GM23338 (cell line): ENCODE results near the gene GRIK2. TPM values are rescaled to one million over a fixed set of nuclear protein-coding genes. Genes with fewer than 3 reads are reported as not detected.

Experiments
- ATAC-seq: fragments of 200-7000 bp; cut with Tn5 transposase; 3 replicates; pipeline ENCODE4 v1.9.1; 2020
- DNase-seq: peaks from one replicate; pipeline ENCODE4 v3.0.0-alpha.2; 2015; ENCODE audit warnings: low spot score
- H2AFZ ChIP-seq: fragments of 200-600 bp; sonication (generic); 2 replicates; pipeline ENCODE4 v1.8.0; 2016; ENCODE audit warnings: antibody characterized with exemption, mild to moderate bottlenecking, moderate library complexity
- H3F3A ChIP-seq: fragments of 200-600 bp; sonication (generic); replicated peaks from 2 replicates; pipeline ENCODE4 v1.8.0; 2017; ENCODE audit warnings: antibody characterized with exemption, mixed run types, low read depth
- H3K27ac ChIP-seq: fragments of 200-600 bp; sonication (generic); 2 replicates; pipeline ENCODE4 v1.6.1; 2016; ENCODE audit warnings: low read depth
- H3K27me3 ChIP-seq: fragments of 200-600 bp; sonication (generic); 2 replicates; pipeline ENCODE4 v1.8.0; 2016; ENCODE audit warnings: mild to moderate bottlenecking, mixed run types, moderate library complexity; ENCODE audit not compliant: insufficient read depth
- H3K36me3 ChIP-seq: fragments of 200-600 bp; sonication (generic); 2 replicates; pipeline ENCODE4 v1.8.0; 2016; ENCODE audit warnings: mild to moderate bottlenecking; ENCODE audit not compliant: insufficient read depth
- H3K4me1 ChIP-seq: fragments of 200-600 bp; sonication (generic); 2 replicates; pipeline ENCODE4 v1.8.0; 2016; ENCODE audit warnings: mild to moderate bottlenecking, moderate library complexity; ENCODE audit not compliant: insufficient read depth
- H3K4me2 ChIP-seq: fragments of 200-600 bp; sonication (generic); 2 replicates; pipeline ENCODE4 v1.7.1; 2017; ENCODE audit warnings: mixed run types
- H3K4me3 ChIP-seq: fragments of 200-600 bp; sonication (generic); 2 replicates; pipeline ENCODE4 v1.6.1; 2016; ENCODE audit warnings: mixed run types
- H3K79me2 ChIP-seq: fragments of 200-600 bp; sonication (generic); replicated peaks from 2 replicates; pipeline ENCODE4 v1.8.0; 2017; ENCODE audit warnings: mild to moderate bottlenecking; ENCODE audit not compliant: insufficient read depth
- H3K9me2 ChIP-seq: fragments of 200-600 bp; sonication (generic); 2 replicates; pipeline ENCODE4 v1.8.0; 2017; ENCODE audit not compliant: insufficient read depth
- H4K20me1 ChIP-seq: fragments of 200-600 bp; sonication (generic); replicated peaks from 2 replicates; pipeline ENCODE4 v1.8.0; 2017; ENCODE audit warnings: mild to moderate bottlenecking; ENCODE audit not compliant: insufficient read depth
- H3K27ac Mint-ChIP-seq: 2 replicates; pipeline ENCODE4 v1.8.0; 2020; ENCODE audit warnings: inconsistent platforms, mild to moderate bottlenecking, moderate library complexity, mixed read lengths
- H3K27me3 Mint-ChIP-seq: 3 replicates; pipeline ENCODE4 v1.8.0; 2022; ENCODE audit warnings: low read depth, mild to moderate bottlenecking, moderate library complexity, mixed read lengths, inconsistent platforms; ENCODE audit not compliant: insufficient read depth, poor library complexity
- H3K36me3 Mint-ChIP-seq: 3 replicates; pipeline ENCODE4 v1.8.0; 2021; ENCODE audit warnings: low read depth, mild to moderate bottlenecking, inconsistent platforms, moderate library complexity, mixed read lengths
- H3K4me1 Mint-ChIP-seq: 3 replicates; pipeline ENCODE4 v1.8.0; 2020; ENCODE audit warnings: mild to moderate bottlenecking, inconsistent platforms, mixed read lengths
- H3K4me3 Mint-ChIP-seq: 3 replicates; pipeline ENCODE4 v1.8.0; 2021; ENCODE audit warnings: moderate library complexity, mild to moderate bottlenecking, inconsistent platforms, mixed read lengths
- H3K9me3 Mint-ChIP-seq: 3 replicates; pipeline ENCODE4 v1.8.0; 2020; ENCODE audit warnings: moderate library complexity, mild to moderate bottlenecking, inconsistent platforms, mixed read lengths
- CTCF ChIP-seq, 2 experiments: fragments of 200-600 bp in 1 of 2; sonication (generic) in 1 of 2; conservative IDR thresholded peaks; 2 replicates each; pipeline versions ENCODE4 v1.5.1 to v1.6.1; 2016 to 2017; ENCODE audit warnings: antibody characterized with exemption in 2 of 2, low read depth in 2 of 2, mild to moderate bottlenecking in 2 of 2, moderate library complexity in 1 of 2
- ETS1 ChIP-seq: IDR thresholded peaks from 2 replicates; pipeline ENCODE4 v1.6.1; 2016; ENCODE audit warnings: antibody characterized with exemption
- EZH2 ChIP-seq: fragments of 200-600 bp; sonication (generic); IDR thresholded peaks from one replicate; pipeline ENCODE4 v1.8.0; 2017; ENCODE audit warnings: antibody characterized with exemption, mild to moderate bottlenecking, low read depth; ENCODE audit not compliant: unreplicated experiment
- POLR2AphosphoS5 ChIP-seq: IDR thresholded peaks from 2 replicates; pipeline ENCODE4 v1.6.1; 2016; ENCODE audit warnings: antibody characterized with exemption, low read depth
- STAT1 ChIP-seq: IDR thresholded peaks from one replicate; pipeline ENCODE4 v1.6.1; 2016; ENCODE audit warnings: antibody characterized with exemption; ENCODE audit not compliant: unreplicated experiment
- ZNF114 ChIP-seq: fragments of 250-450 bp; sonication (Bioruptor Pico); IDR thresholded peaks from 2 replicates; pipeline ENCODE4 v1.5.0; 2020; ENCODE audit warnings: mild to moderate bottlenecking, moderate library complexity
- ZNF331 ChIP-seq: fragments of 250-450 bp; sonication (Bioruptor Pico); IDR thresholded peaks from 2 replicates; pipeline ENCODE4 v1.5.0; 2020; ENCODE audit warnings: low read depth, mild to moderate bottlenecking, moderate library complexity
- polyA plus RNA-seq: library from polyadenylated mRNA; unstranded; fragments of >200 nt; fragmentation: Nextera tagmentation; extraction: Ambion mirVana; gene quantifications from 2 replicates; pipeline ENCODE4 v1.2.1, GENCODE V29; 2016
- total RNA-seq: library from RNA; depleted of rRNA; stranded (reverse); fragments of >200 nt; shearing (Covaris generic); gene quantifications from 2 replicates; pipeline ENCODE4 v1.2.3, GENCODE V29; 2014
- TF ChIP-seq, protein P1 (sequence below): IDR thresholded peaks from one replicate; pipeline ENCODE4 v1.6.1; 2018; ENCODE audit warnings: antibody characterized with exemption; ENCODE audit not compliant: unreplicated experiment

The GRIK2 gene
- total and polyA plus RNA-seq, 2 experiments from 2014 or later: 0.73 to 3.0 TPM

- TF ChIP-seq CTCF (conservative IDR thresholded peaks at IDR 0.05; ENCODE audit: low read depth in 2 of 2): no peak
These were observed 7.0 kb downstream of the GRIK2 start (continued) for GRCh38 chr6:101400326-101401135.

DNA sequence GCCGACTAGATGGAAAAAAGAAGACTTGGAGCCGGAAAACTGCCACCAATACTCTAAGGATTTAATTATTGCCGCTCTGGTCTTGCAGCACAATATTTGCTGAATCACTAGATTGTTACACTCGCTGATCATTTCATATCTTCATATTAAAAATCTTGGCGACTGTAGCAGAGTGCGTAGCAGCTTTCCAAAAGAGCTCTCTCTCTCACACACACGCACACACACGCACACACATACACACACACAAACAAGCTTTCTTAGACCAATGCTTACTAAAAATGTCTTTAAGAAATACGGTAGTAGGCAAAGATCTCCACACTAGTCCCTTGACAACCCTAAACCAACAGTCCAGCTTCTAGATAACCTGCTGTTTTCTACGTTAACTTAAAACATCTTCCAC, 7.7 kb downstream of the GRIK2 start:
- H3K27ac ChIP-seq: no peak overlapping the region
- no peaks in the 10 kb centered on the region for H4K20me1 ChIP-seq
- Mint-ChIP-seq H3K36me3 (no peaks in the 10 kb centered on the region; the same call in 2 of the 3 replicates), H3K4me1 (peaks cover 46% of the 10 kb centered on the region), H3K9me3 (no peaks in the 10 kb centered on the region), H3K4me3 (peak overlapping the region; percentile 77), H3K27ac (no peak overlapping the region), H3K27me3 (peaks cover 46% of the 10 kb centered on the region)
- H3K9me2 ChIP-seq: no peaks in the 10 kb centered on the region
- no peaks in the 10 kb centered on the region for H3K79me2 ChIP-seq
- H3K4me2 ChIP-seq: peak overlapping the region; percentile 92
- H3K36me3 ChIP-seq: no peaks in the 10 kb centered on the region
- DNase-seq (no peak), ATAC-seq (no peak)
- H3F3A ChIP-seq: peaks cover 5% of the 10 kb centered on the region; the same call in 1 of the 2 replicates
- peaks cover 25% of the 10 kb centered on the region for H3K4me1 ChIP-seq
- H3K27me3 ChIP-seq: peaks cover 78% of the 10 kb centered on the region
- peak overlapping the region; percentile 71 for H3K4me3 ChIP-seq
- peak overlapping the region; percentile 67; the same call in 1 of the 2 replicates for H2AFZ ChIP-seq
- TF ChIP-seq ZNF331 (no peak), ETS1 (no peak), EZH2 (no peak), ZNF114 (CRISPR knock-in tag) (no peak), POLR2AphosphoS5 (no peak), STAT1 (no peak), CTCF (conservative IDR thresholded peaks at IDR 0.05; ENCODE audit: low read depth in 2 of 2) (no peak)
- TF ChIP-seq, protein P1, sequence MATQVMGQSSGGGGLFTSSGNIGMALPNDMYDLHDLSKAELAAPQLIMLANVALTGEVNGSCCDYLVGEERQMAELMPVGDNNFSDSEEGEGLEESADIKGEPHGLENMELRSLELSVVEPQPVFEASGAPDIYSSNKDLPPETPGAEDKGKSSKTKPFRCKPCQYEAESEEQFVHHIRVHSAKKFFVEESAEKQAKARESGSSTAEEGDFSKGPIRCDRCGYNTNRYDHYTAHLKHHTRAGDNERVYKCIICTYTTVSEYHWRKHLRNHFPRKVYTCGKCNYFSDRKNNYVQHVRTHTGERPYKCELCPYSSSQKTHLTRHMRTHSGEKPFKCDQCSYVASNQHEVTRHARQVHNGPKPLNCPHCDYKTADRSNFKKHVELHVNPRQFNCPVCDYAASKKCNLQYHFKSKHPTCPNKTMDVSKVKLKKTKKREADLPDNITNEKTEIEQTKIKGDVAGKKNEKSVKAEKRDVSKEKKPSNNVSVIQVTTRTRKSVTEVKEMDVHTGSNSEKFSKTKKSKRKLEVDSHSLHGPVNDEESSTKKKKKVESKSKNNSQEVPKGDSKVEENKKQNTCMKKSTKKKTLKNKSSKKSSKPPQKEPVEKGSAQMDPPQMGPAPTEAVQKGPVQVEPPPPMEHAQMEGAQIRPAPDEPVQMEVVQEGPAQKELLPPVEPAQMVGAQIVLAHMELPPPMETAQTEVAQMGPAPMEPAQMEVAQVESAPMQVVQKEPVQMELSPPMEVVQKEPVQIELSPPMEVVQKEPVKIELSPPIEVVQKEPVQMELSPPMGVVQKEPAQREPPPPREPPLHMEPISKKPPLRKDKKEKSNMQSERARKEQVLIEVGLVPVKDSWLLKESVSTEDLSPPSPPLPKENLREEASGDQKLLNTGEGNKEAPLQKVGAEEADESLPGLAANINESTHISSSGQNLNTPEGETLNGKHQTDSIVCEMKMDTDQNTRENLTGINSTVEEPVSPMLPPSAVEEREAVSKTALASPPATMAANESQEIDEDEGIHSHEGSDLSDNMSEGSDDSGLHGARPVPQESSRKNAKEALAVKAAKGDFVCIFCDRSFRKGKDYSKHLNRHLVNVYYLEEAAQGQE: no peak
